Prostate gland (tissue), 2 donors: ENCODE data around the gene RPL19.

ENCODE experiments used
- CTCF ChIP-seq, 4 experiments: fragments of 200-600 bp in 2 of 4; fragments of 450-650 bp in 2 of 4; sonication (generic) in 2 of 4; IDR thresholded peaks; 1 replicate in 3 of 4; 2 replicates in 1 of 4; pipeline ENCODE4 v1.5.1; 2016 to 2019; ENCODE audit warnings: antibody characterized with exemption in 4 of 4, mild to moderate bottlenecking in 2 of 4, moderate library complexity in 2 of 4
- POLR2AphosphoS5 ChIP-seq: sonication (generic); formaldehyde crosslinking; IDR thresholded peaks from one replicate; pipeline ENCODE4 v1.6.1; 2017; ENCODE audit warnings: antibody characterized with exemption

- TF ChIP-seq CTCF (IDR thresholded peaks at IDR 0.05) = no peak
- TF ChIP-seq POLR2AphosphoS5 = no peak
These were observed 32.6 kb upstream of the RPL19 start for GRCh38 chr17:39167476-39167875.
